ENCODE measurements around the gene EIF2B1.
A peak's percentile ranks its signal among the peaks of the same experiment; 100 is the strongest.

- TF ChIP-seq USF2 (CRISPR knock-in tag; IDR thresholded peaks at IDR 0.05) (peak; percentile 95), ZNF121 (CRISPR knock-in tag; IDR thresholded peaks at IDR 0.05) (no peak), CTCF (IDR thresholded peaks at IDR 0.05) (no peak), ATF2 (CRISPR knock-in tag; IDR thresholded peaks at IDR 0.05; ENCODE audit: borderline replicate concordance, low read depth) (no peak), CBFB (CRISPR knock-in tag; IDR thresholded peaks at IDR 0.05; ENCODE audit: low read depth) (no peak)
Measured at GRCh38 chr12:123571343-123571813, 62.1 kb downstream of the EIF2B1 start.

Data from WTC11 (cell line).